Measurements from ENCODE around the gene HES7.

The HES7 gene

DNA sequence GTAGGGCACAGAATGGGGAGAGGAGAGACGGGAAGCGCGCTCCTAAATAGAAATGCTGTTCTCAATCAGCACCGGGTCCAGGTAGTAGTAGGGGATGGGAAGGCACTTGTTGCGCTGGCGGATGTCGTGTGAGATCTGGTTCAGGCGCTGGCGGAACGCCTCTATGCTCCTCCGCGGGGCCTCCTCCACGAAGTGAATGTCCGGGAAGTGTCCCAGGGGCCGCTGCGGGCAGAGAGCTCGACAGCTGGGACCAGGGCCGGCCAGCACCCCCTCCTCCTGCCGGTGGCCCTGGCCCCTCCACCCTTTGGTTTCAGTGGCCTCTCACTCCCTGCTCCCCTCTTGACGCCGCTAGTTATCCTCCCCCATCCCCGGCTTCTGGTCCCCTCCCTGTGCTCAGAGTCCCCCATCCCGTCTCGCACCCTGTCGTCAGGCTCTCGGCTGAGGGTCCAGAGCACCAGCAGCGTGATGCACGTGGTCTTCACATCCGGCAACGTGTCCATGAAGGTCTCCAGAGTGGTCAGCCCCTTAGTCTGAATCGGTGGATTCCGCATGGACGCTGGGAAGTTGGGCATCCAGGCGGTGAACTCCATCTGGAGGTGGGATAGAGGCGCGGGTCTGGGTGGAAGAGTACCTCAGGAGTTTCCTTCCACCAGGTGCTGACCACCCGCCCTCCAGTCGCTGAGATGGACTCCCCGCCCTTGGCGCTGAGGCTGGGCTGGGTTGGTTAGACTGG lies 51.0 kb downstream of the HES7 start:
- DNase-seq (ENCODE audit: low spot score), result no peak

DNA sequence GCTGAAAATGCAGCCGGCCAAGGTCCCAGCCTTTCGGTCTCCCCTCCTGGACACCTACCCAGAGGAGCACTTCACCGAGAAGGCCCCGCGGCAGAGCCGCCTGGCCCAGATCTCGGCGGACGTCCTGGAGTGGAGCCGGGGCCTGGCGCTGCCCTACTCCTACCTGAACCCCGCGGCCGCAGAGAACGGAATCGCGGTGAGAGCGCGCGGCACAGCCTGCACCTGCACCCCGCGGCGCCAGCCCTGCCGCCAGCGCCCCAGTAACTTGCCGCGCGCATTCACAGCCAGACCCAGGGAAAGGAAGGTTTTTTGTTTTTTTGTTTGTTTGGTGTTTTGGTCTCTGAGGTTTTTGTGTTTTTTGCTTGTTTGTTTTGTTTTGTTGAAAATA lies 51.6 kb downstream of the HES7 start:
- DNase-seq (ENCODE audit: low spot score), result no peak

DNA sequence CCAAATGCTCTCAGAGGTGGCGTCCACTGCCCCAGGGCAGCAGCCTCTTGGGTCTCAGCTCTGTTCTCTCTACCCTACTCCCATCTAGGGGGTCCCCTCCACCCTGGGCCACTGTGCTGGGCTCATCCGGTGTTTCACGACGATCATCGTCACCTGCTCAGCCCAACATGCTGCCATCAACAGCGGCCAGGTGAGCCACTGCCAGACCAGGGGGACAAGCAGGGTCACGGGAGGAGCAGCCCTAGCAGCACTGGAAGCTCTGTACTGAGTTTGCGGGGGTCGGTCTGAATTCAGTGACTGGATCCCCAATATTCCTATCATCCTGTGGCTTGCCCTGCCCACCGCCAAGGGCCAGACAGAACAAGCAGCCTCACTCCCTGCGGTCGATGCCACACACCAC lies 52.4 kb downstream of the HES7 start:
- DNase-seq (ENCODE audit: low spot score), result no peak

Measured in hepatic stellate cell (primary cell).